Endothelial cell of hepatic sinusoid (primary cell): ENCODE data around the gene SMYD3.

Source experiments
- in situ Hi-C: cut with HindIII; loops from 2 replicates; pipeline ENCODE4 v1.10.0; 2017; ENCODE audit warnings: low sequenced_read_pairs

The SMYD3 gene

GRCh38 chr1:246471688-246472087 lies 35.4 kb downstream of the SMYD3 start:
- in situ Hi-C loops: no loop called here

- in situ Hi-C loops: no loop called here
Measured at GRCh38 chr1:246470585-246470984, 36.5 kb downstream of the SMYD3 start.

- in situ Hi-C loops: no loop called here
Measured at GRCh38 chr1:246462986-246463385, 44.1 kb downstream of the SMYD3 start.

GRCh38 chr1:246460406-246460805 lies 46.7 kb downstream of the SMYD3 start:
- in situ Hi-C loops: no loop called here

- in situ Hi-C loops: no loop called here
Measured at GRCh38 chr1:246459221-246459620, 47.9 kb downstream of the SMYD3 start.

- in situ Hi-C loops: no loop called here
Measured at GRCh38 chr1:246455476-246455875, 51.6 kb downstream of the SMYD3 start.

- in situ Hi-C loops: no loop called here
Measured at GRCh38 chr1:246454655-246455054, 52.4 kb downstream of the SMYD3 start.

GRCh38 chr1:246450611-246451251 lies 56.3 kb downstream of the SMYD3 start:
- in situ Hi-C loops: no loop called here

- in situ Hi-C loops: no loop called here
Measured at GRCh38 chr1:246448373-246448772, 58.7 kb downstream of the SMYD3 start.

GRCh38 chr1:246447501-246447900 lies 59.6 kb downstream of the SMYD3 start:
- in situ Hi-C loops: no loop called here

- in situ Hi-C loops: no loop called here
Measured at GRCh38 chr1:246445503-246445902, 61.6 kb downstream of the SMYD3 start.

GRCh38 chr1:246444617-246445016 lies 62.5 kb downstream of the SMYD3 start:
- in situ Hi-C loops: no loop called here

- in situ Hi-C loops: loop anchor here (5.0 kb wide), 1 partner anchor 36 kb away; no protein-coding TSS in a partner anchor
Measured at GRCh38 chr1:246437961-246438360, 69.1 kb downstream of the SMYD3 start.

GRCh38 chr1:246435421-246436041 lies 71.5 kb downstream of the SMYD3 start:
- in situ Hi-C loops: loop anchor here (5.0 kb wide), 1 partner anchor 33 kb away; no protein-coding TSS in a partner anchor

GRCh38 chr1:246434335-246434734 lies 72.7 kb downstream of the SMYD3 start:
- in situ Hi-C loops: no loop called here

GRCh38 chr1:246428542-246429308 lies 78.4 kb downstream of the SMYD3 start:
- in situ Hi-C loops: no loop called here

- in situ Hi-C loops: no loop called here
Measured at GRCh38 chr1:246427611-246428010, 79.5 kb downstream of the SMYD3 start.

GRCh38 chr1:246425895-246426294 lies 81.2 kb downstream of the SMYD3 start:
- in situ Hi-C loops: no loop called here

GRCh38 chr1:246425139-246425794 lies 81.8 kb downstream of the SMYD3 start:
- in situ Hi-C loops: no loop called here

- in situ Hi-C loops: no loop called here
Measured at GRCh38 chr1:246420300-246420699, 86.8 kb downstream of the SMYD3 start.

GRCh38 chr1:246418565-246419312 lies 88.3 kb downstream of the SMYD3 start:
- in situ Hi-C loops: no loop called here
